SKM-1 treated with dmso at 0.1 percent for 144 hours (cell line): ENCODE data around the gene RACGAP1.
"Not testable (repeated sequence)": the region's sequence is repeated elsewhere in the genome, so short reads cannot be mapped to it uniquely, and the experiment has no call there.

ENCODE experiments used
- DNase-seq: peaks from one replicate; lab custom pipeline; 2025; ENCODE audit not compliant: unreplicated experiment; lab: John Stamatoyannopoulos, UW

Gene RACGAP1

GRCh38 chr12:49990273-49990672 is 35.0 kb downstream of the RACGAP1 start:
- no peak for DNase-seq

- not testable (repeated sequence) for DNase-seq
Observed at GRCh38 chr12:49989400-49989799, 35.9 kb downstream of the RACGAP1 start.

GRCh38 chr12:49987625-49988303 is 37.5 kb downstream of the RACGAP1 start:
- DNase-seq, result peak; percentile 63

- not testable (repeated sequence) for DNase-seq
Observed at GRCh38 chr12:49986476-49986875, 38.8 kb downstream of the RACGAP1 start.

- DNase-seq, result no peak
Observed at GRCh38 chr12:49985981-49986380, 39.3 kb downstream of the RACGAP1 start.

- DNase-seq, result no peak
Observed at GRCh38 chr12:49984476-49985359, 40.6 kb downstream of the RACGAP1 start.

- DNase-seq, result no peak
Observed at GRCh38 chr12:49983892-49984291, 41.4 kb downstream of the RACGAP1 start.

GRCh38 chr12:49982246-49983087 is 42.8 kb downstream of the RACGAP1 start:
- DNase-seq, result peak; percentile 11

GRCh38 chr12:49980501-49981349 is 44.6 kb downstream of the RACGAP1 start:
- DNase-seq, result no peak

- DNase-seq, result no peak
Observed at GRCh38 chr12:49979791-49980190, 45.5 kb downstream of the RACGAP1 start.

GRCh38 chr12:49979016-49979586 is 46.2 kb downstream of the RACGAP1 start:
- DNase-seq, result no peak

- no peak for DNase-seq
Observed at GRCh38 chr12:49978125-49978524, 47.2 kb downstream of the RACGAP1 start.

- DNase-seq, result no peak
Observed at GRCh38 chr12:49976557-49976956, 48.7 kb downstream of the RACGAP1 start.

GRCh38 chr12:49975318-49975761 is 50.0 kb downstream of the RACGAP1 start:
- no peak for DNase-seq

- no peak for DNase-seq
Observed at GRCh38 chr12:49974677-49975317, 50.5 kb downstream of the RACGAP1 start.

GRCh38 chr12:49974231-49974675 is 51.0 kb downstream of the RACGAP1 start:
- DNase-seq, result no peak

- no peak for DNase-seq
Observed at GRCh38 chr12:49973361-49973830, 51.9 kb downstream of the RACGAP1 start.

- no peak for DNase-seq
Observed at GRCh38 chr12:49972641-49973360, 52.5 kb downstream of the RACGAP1 start, which contains the start of gene AQP6. Gene AQP6, plus strand, starts transcription at chr12:49972947. Its CDS starts 227 bp downstream, at chr12:49973174.
